SH-SY5Y (cell line): ENCODE results near the gene KCNG2.

Experiments used
- GATA2 ChIP-seq: IDR thresholded peaks from 2 replicates; pipeline ENCODE4 v1.6.1; 2011; ENCODE audit warnings: mild to moderate bottlenecking, low read depth, low read length
- GATA3 ChIP-seq: IDR thresholded peaks from 2 replicates; pipeline ENCODE4 v1.6.1; 2011; ENCODE audit warnings: low read depth, mild to moderate bottlenecking, low read length, moderate library complexity

DNA sequence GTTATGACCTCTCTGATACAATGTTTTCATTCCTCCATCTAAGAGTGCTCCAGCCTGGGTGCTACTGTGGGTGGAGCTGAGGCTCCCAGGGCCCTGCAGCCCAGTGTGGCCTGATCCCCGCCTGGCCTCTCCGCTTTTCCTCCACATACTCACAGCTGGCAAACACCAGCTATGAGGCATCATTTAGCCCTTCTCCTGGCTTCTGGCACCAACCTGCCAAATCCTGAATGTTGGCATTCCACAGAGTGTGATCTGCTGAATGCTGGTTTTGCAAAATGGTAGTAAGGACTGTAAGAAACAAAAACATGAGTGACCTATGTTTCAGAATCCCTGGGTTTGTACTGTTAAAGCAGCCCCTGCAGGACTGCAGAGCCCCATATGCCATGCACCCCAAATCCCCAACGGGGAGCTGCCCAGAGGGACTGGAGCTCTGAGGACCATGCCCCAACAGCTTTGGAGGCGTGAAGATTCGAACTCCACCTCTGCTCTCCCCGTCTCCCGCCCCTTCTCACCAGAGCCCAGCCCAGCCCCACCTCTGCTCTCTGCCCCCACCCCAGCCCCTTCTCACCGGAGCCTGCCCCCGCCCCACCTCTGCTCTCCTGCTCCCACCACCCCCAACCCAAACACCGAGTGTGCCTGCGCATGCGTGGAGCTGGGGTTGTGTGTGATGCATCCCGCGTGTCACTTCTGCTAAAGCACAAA lies 149.5 kb downstream of the KCNG2 start:
- no peak for TF ChIP-seq GATA2
- no peak for TF ChIP-seq GATA3
